Endothelial cell (in vitro differentiated cells): Measurements from ENCODE around the gene GPER1. TPM values are rescaled to one million over a fixed set of nuclear protein-coding genes. Genes with fewer than 3 reads are reported as not detected.

Experiments
- DNase-seq: peaks from one replicate; pipeline ENCODE4 v3.0.0; 2021; ENCODE audit warnings: low spot score
- H3K27ac Mint-ChIP-seq: one replicate; pipeline ENCODE4 v1.8.0; 2021; ENCODE audit warnings: mixed read lengths, inconsistent platforms; ENCODE audit not compliant: unreplicated experiment
- H3K27me3 Mint-ChIP-seq: one replicate; pipeline ENCODE4 v1.8.0; 2021; ENCODE audit warnings: mild to moderate bottlenecking, moderate library complexity, mixed read lengths, inconsistent platforms; ENCODE audit not compliant: unreplicated experiment
- H3K36me3 Mint-ChIP-seq: one replicate; pipeline ENCODE4 v1.8.0; 2021; ENCODE audit warnings: mild to moderate bottlenecking, low read depth, mixed read lengths, inconsistent platforms; ENCODE audit not compliant: unreplicated experiment
- H3K4me1 Mint-ChIP-seq: one replicate; pipeline ENCODE4 v1.8.0; 2021; ENCODE audit warnings: mild to moderate bottlenecking, mixed read lengths, inconsistent platforms; ENCODE audit not compliant: unreplicated experiment
- H3K4me3 Mint-ChIP-seq: one replicate; pipeline ENCODE4 v1.8.0; 2021; ENCODE audit warnings: mild to moderate bottlenecking, mixed read lengths, inconsistent platforms; ENCODE audit not compliant: unreplicated experiment
- H3K9me3 Mint-ChIP-seq: one replicate; pipeline ENCODE4 v1.8.0; 2021; ENCODE audit warnings: mixed read lengths, inconsistent platforms; ENCODE audit not compliant: unreplicated experiment
- CTCF ChIP-seq: fragments of 200-600 bp; sonication (generic); IDR thresholded peaks from one replicate; pipeline ENCODE4 v1.5.0; 2021; ENCODE audit warnings: antibody characterized with exemption; ENCODE audit not compliant: unreplicated experiment
- total RNA-seq: library from RNA; stranded (reverse); fragmentation: NEBNext Ultra II Directional; extraction: Animal tissue kit (Norgen Biotek cat#: 25700); gene quantifications from one replicate; pipeline ENCODE4 v1.2.1, GENCODE V29; 2021; ENCODE audit not compliant: unreplicated experiment

GPER1 gene
- total RNA-seq, 1 donor from 2014 or later: 0.72 TPM

- DNase-seq: no peak
- Mint-ChIP-seq H3K27me3 (peaks cover 18% of the 10 kb centered on the region), H3K36me3 (peaks cover 11% of the 10 kb centered on the region), H3K27ac (no peak overlapping the region), H3K4me1 (peaks cover 39% of the 10 kb centered on the region), H3K4me3 (no peak overlapping the region), H3K9me3 (no peaks in the 10 kb centered on the region)
- TF ChIP-seq CTCF: no peak
These were observed 32.4 kb upstream of the GPER1 start for GRCh38 chr7:1055491-1055955.

- peak; percentile 38 for DNase-seq
- TF ChIP-seq CTCF: no peak
- H3K4me1 Mint-ChIP-seq: peaks cover 38% of the 10 kb centered on the region
- H3K9me3 Mint-ChIP-seq: no peaks in the 10 kb centered on the region
- no peak overlapping the region for H3K27ac Mint-ChIP-seq
- peaks cover 18% of the 10 kb centered on the region for H3K27me3 Mint-ChIP-seq
- no peak overlapping the region for H3K4me3 Mint-ChIP-seq
- H3K36me3 Mint-ChIP-seq: peaks cover 11% of the 10 kb centered on the region
These were observed 31.7 kb upstream of the GPER1 start for GRCh38 chr7:1055956-1056784.

- Mint-ChIP-seq H3K9me3 (no peaks in the 10 kb centered on the region), H3K27ac (no peak overlapping the region), H3K36me3 (peaks cover 9% of the 10 kb centered on the region), H3K4me1 (peaks cover 31% of the 10 kb centered on the region), H3K27me3 (peaks cover 19% of the 10 kb centered on the region), H3K4me3 (no peak overlapping the region)
- DNase-seq: no peak
- no peak for TF ChIP-seq CTCF
These were observed 31.0 kb upstream of the GPER1 start for GRCh38 chr7:1056785-1057410.

GRCh38 chr7:1057416-1058291 is 30.3 kb upstream of the GPER1 start:
- Mint-ChIP-seq H3K36me3 (peaks cover 16% of the 10 kb centered on the region), H3K27ac (no peak overlapping the region), H3K4me1 (peaks cover 24% of the 10 kb centered on the region), H3K27me3 (peaks cover 21% of the 10 kb centered on the region), H3K9me3 (no peaks in the 10 kb centered on the region), H3K4me3 (no peak overlapping the region)
- DNase-seq: no peak
- TF ChIP-seq CTCF: no peak
